ENCODE measurements around the gene CCDC178.

Gene CCDC178

GRCh38 chr18:33115917-33116316 lies 324.6 kb downstream of the CCDC178 start:
- DNase-seq = no peak

GRCh38 chr18:33115476-33115875 lies 325.0 kb downstream of the CCDC178 start:
- DNase-seq = no peak

DNA sequence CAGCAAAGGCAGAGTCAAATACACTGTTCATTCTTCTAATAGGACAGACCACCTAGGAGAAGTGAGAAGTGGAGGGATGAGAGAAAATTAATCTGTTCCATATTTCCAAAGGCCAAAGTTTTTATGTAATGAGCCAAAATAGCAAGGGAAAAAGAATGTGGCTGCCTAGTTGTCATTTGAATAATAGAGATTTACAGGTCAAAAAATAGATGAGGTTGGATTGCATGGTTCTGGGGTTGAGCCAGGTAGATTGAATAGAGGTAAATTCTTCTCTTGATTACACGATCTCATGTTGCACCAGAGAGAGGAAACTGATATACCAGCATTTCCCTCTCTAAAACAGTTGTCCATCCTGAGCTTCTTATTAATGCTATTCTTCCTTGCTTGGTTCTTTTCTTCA lies 325.8 kb downstream of the CCDC178 start:
- no peak for DNase-seq

DNA sequence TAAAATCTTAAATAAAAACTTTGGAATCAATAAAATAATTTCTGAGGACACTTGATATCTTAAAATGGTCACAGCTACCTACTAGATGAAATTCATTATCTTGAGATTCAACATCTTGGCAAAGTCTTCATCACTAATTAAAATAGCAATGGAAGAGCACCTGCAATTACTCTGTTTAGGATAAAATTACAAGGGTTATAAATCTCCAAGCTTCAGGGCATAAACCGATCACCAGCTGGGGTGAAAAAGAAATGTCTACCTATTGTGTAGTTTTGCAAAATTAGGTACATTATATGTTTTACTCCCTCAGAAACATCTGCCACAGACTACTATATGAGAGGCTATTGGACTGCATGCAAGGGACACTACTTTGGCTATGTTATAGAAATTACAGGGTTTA lies 327.1 kb downstream of the CCDC178 start:
- DNase-seq = no peak

DNA sequence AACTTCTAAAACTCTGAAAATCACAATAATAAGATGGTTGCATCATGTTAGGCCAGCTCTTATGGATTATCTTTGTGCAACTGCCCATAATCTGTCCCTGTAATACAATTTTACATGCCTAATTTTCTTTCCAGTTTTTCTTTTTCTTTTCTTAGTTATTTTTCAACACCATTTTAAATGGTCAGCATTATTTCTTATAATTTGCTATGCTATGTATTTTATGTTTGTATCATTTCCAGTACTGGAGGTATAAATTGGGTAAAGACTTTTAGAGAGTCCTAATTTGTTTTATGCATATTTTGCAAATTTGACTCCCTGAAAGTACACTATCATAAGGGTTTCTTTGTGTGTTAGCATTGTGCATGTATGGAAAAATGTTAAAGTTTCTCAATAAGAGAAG lies 333.0 kb downstream of the CCDC178 start:
- no peak for DNase-seq

DNA sequence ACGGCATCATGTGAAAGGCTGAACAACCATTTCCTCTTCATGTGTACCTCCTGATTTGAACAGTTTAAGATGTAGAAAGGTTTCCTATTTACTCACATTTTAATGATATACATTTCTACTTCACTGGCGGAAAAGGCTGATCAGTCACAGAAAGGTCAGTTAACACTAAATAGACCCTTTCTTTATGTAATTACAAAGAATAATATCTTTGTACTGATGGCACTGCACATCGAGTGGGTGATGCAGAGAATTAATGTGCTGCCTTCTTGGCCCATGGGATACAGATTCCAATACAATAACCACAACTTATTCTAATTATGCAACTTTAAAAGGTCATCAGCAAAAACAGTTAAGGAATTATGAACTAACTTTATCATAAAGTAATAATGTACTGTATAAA lies 339.2 kb downstream of the CCDC178 start:
- no peak for DNase-seq

DNA sequence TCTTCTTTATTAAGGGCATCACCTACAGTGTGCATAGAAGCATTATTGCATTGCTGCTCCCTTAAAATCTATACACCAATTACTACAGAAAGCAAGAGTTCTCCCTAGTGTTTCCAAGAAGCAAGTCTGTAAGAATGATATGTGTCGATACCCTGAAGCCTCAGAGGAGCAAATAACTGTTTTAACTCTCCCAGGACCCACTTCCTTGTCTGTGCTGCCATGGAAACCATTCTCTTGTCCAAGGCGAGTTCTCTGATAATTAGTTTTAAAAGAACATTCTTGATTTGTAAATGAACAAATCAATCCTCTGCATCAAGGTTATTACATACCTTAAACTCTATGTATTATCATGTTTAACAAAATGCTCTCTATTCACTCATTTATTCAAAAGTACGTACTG lies 340.9 kb downstream of the CCDC178 start:
- DNase-seq = no peak

DNA sequence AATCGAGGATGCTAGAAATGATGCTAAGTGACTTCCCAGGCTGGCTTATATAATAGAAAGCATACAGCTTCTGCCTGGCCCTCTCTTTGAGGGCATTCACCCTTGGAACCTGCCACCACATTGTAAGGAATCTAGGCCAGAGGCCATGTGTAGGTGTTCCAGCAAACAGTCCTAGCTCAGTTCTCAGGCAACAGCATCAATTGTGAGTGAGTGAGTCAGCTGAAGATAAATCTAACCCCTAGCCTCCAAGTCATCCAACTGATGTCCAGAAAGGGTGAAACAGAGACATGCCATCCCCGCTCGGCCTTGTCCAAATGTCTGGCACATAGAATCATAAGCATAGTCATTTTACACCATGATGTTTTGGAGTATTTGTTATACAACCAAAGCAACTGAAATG lies 343.4 kb downstream of the CCDC178 start:
- no peak for DNase-seq

GRCh38 chr18:33090461-33090860 lies 350.1 kb downstream of the CCDC178 start:
- no peak for DNase-seq

DNA sequence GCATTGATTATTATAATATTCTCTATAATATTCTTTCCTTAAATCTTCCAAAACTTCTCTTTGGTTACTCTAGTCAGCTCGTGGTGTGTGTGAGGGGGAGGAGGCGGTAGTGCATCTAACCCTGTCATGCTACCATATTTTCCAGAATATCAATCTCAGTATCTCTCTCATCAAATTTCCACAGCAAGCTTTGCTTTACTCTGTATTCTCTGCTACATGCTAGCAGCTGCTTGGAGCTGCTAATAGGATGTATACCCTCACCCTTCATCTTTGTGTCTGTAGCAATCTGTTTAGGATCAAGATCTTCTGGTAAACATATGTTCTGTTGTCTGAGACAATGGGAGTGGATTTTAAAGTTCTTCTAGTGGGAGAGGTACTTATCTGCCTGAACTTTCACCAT lies 363.9 kb downstream of the CCDC178 start:
- no peak for DNase-seq

DNA sequence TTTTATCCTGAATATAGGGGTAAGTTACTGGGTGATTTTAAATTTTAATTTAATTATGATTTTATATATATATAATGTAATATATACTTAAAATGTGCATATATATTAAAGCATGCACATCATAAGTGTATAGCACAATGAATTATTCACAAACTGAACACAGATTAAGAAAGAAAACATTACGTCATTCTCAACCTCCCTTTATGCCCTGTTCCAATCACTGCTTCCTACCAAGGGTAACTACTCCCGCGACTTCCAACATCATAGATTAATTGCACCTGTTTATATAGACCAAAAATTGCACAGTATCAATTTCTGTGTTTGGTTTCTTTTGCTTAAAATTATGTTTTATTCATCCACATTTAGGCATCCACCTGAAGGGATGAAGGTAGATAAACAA lies 366.4 kb downstream of the CCDC178 start:
- DNase-seq = no peak

DNA sequence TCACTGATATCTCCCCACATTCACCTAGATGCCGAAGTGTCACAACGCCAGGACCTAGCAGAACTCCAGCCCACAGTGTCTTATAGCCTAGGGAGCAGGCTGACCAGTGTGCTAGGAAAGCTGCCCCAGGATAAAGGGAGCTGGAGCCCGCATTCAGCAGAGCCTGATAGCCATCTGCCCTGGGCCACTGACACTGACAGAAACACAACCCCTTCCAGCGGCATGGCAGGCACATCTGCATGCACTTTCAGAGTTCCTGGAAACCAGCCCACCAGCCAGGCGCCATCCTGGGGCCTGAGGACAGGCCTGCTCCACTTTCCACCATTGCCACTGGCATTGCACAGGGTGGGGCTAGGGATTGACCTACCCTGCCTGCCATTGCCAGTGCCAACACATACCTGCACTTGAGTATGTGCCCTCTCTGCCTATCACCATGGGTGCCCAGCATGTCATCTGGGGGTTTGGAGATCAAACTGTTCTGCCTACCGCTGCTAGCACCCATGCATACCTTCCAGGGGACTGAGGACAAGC lies 377.6 kb downstream of the CCDC178 start:
- no peak for DNase-seq

DNA sequence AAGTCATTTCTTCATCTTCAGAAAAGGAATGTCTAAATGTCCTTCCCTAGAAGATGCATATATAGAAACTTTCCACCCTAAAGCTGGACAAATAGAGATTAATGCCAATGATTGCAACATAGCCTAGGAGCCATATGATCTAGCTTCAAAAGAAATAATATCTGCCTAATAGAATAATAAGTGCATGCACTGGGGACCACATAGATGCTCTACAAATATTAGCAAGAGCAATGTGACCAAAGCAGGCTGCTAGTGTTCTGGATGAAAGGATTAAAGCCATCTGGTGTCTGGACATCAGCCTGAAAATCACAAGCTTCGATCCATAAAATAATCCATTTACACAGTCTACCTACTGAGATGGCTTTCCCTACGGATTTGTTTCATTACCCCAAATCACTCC lies 387.6 kb downstream of the CCDC178 start:
- no peak for DNase-seq

DNA sequence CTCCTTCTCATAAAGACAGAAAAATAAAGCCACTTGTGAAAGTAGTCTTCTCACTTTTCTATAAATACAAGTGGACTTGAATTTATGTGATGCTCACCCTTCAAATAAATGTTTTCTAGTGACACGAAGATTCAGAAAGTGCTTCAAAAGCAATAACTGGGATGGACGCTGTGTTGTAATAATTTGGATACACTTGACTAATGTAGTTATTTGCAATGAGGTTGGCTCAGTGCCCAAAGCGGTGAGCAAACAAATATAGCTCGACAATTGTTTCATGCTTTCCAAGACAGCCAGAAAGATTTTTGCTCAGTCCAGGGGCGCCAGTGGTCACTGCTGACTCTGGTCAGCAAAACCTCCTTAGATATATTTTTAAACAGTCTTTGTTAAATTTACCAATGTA lies 389.1 kb downstream of the CCDC178 start:
- no peak for DNase-seq

DNA sequence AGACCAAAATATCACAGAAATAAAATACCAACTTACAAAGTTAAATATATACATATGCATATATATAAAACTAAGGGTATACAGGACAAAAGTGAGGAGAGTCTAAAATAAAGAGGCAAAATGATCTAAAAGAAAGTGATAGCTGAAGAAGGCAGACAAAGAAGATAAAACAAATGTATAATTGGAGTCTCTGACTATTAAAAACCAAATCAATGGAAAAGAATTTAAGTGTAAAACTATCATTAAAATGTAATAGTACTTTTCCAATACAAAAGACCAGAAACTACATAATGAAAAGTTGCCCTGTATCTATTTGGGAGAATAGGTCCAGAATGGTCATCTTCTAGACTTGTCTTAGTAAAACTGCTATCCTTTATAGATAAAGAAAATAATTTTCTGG lies 400.3 kb downstream of the CCDC178 start:
- no peak for DNase-seq

- DNase-seq = no peak
These were observed 405.6 kb downstream of the CCDC178 start for GRCh38 chr18:33034945-33035344.

- no peak for DNase-seq
These were observed 406.3 kb downstream of the CCDC178 start for GRCh38 chr18:33034212-33034611.

GRCh38 chr18:33022370-33022769 lies 418.2 kb downstream of the CCDC178 start:
- no peak for DNase-seq

GRCh38 chr18:33020877-33021276 lies 419.6 kb downstream of the CCDC178 start:
- DNase-seq = no peak

DNA sequence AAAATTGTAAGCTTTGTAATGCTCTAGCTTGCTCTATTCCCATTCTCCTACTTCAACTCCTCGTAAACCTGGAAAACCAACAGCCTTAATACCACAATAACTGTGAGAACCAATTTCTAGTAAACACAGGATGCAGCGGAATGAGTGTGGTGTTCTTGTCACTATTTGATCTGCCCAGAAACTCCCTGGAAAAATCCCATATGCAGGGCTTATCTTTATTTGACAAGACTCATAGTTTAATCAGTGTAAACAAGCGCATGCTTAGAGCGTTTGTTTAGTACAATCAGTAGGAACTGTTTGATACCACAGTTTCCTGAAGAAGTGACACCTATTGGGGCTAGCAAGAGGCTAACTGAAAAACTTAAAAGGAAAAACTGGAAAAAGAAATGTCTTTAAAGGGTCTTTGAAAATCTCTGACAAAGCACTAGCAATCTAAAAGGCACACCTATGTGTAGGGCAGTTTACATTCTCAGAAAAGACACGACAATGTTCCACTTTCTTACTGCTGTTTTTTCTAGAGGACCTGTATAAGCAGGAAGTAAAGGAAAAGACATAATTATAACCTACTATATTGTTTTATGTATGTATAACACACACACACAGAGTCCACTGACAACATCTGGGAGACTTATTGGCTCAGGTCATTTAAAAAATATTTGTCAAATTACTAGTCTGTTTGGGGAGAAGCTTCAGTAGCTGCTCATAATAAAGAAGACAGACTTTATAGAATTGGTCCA lies 426.3 kb downstream of the CCDC178 start:
- no peak for DNase-seq

DNA sequence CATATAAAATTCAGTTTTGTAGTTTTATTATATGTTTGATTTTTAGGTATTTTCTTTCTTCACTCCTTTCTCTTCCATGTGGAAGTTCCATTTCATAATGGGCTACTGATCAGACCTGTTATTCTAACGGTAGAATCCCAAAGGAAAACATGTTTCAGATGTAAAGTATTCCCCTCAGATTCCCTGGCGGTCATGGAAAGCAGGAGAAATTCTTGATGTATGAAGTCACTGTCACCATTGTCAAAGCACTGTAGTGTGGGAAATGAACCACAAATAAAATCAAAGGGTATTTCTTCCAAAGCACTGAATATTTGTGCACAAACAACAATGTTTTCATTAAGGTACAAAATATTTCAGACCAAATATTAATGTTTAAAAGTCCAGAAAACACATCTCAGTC lies 430.4 kb downstream of the CCDC178 start:
- DNase-seq = no peak

GRCh38 chr18:32998921-32999320 lies 441.6 kb downstream of the CCDC178 start:
- DNase-seq = no peak

DNA sequence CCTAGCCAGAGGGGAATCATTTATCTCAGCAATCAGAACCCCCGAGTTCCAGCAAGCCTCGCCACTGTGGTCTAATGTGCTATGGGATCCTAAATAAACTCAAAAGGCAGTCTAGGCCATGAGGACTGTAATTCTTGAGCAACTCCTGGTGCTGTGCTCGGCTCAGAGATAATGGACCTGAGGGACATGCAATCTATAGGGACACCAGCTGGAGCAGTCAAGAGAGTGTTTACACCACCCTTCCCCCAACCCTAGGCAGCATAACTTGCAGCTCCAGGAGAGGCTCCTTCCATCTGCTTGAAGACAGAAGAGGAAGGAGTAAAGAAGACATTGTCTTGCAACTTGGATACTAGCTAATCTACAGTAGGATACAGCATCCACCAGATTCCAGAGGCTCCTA lies 442.2 kb downstream of the CCDC178 start:
- no peak for DNase-seq

DNA sequence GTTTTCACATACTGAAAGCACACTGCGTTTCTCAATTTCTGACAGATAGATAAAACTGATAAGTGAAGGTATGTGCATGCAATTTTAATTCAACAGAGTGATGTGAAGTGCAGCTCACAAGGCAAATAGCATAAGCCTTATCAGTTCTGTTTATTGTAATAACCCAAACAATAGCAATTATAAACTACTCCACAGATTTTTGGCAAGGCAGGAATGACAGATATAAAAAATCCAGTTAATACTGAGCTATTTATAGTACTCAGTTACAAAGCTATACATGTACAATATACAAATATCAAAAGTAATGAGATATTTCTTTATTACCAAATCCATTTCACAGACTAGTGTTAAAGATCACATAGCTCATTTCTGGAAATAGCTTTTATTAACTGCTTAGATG lies 456.8 kb downstream of the CCDC178 start:
- no peak for DNase-seq

- DNase-seq = no peak
These were observed 459.6 kb downstream of the CCDC178 start for GRCh38 chr18:32980896-32981295.
